Astrocyte (in vitro differentiated cells and primary cell): ENCODE data around the gene CD27. TPM values are rescaled to one million over a fixed set of nuclear protein-coding genes. Genes with fewer than 3 reads are reported as not detected.

Source experiments
- DNase-seq: peaks from one replicate; pipeline ENCODE4 v3.0.0-alpha.2; 2010; ENCODE audit warnings: low read depth
- FAIRE-seq: peaks from 2 replicates; lab custom pipeline; 2011; peaks lifted over from hg19 to GRCh38; lab: Jason Lieb, UNC
- H2AFZ ChIP-seq: 2 replicates; pipeline ENCODE4 v1.6.0; 2012; ENCODE audit warnings: low read depth, low read length, inconsistent platforms
- H3K27ac ChIP-seq: 2 replicates; pipeline ENCODE4 v1.5.1; 2011; ENCODE audit warnings: low read depth, low read length, inconsistent platforms
- H3K27me3 ChIP-seq: 2 replicates; pipeline ENCODE4 v1.6.0; 2011; ENCODE audit warnings: low read length, inconsistent platforms; ENCODE audit not compliant: insufficient read depth
- H3K36me3 ChIP-seq: 2 replicates; pipeline ENCODE4 v1.5.1; 2011; ENCODE audit warnings: low read length, inconsistent platforms; ENCODE audit not compliant: insufficient read depth
- H3K4me1 ChIP-seq: 2 replicates; pipeline ENCODE4 v1.5.1; 2011; ENCODE audit warnings: low read length, inconsistent platforms; ENCODE audit not compliant: insufficient read depth
- H3K4me2 ChIP-seq: 2 replicates; pipeline ENCODE4 v1.6.0; 2012; ENCODE audit warnings: low read length, inconsistent platforms
- H3K4me3 ChIP-seq: 2 replicates; pipeline ENCODE4 v1.5.1; 2011; ENCODE audit warnings: low read depth, mild to moderate bottlenecking, low read length, inconsistent platforms; ENCODE audit not compliant: insufficient read depth
- H3K79me2 ChIP-seq: 2 replicates; pipeline ENCODE4 v1.6.0; 2012; ENCODE audit warnings: mild to moderate bottlenecking, low read length, inconsistent platforms; ENCODE audit not compliant: insufficient read depth
- H3K9ac ChIP-seq: 2 replicates; pipeline ENCODE4 v1.6.0; 2012; ENCODE audit warnings: mild to moderate bottlenecking, low read length, inconsistent platforms
- H3K9me3 ChIP-seq: 2 replicates; pipeline ENCODE4 v1.5.1; 2012; ENCODE audit warnings: low read depth, mild to moderate bottlenecking, low read length, inconsistent platforms; ENCODE audit not compliant: insufficient read depth
- H4K20me1 ChIP-seq: 2 replicates; pipeline ENCODE4 v1.6.0; 2012; ENCODE audit warnings: low read length, inconsistent platforms; ENCODE audit not compliant: insufficient read depth
- H3K27ac Mint-ChIP-seq: one replicate; pipeline ENCODE4 v1.8.0; 2021; ENCODE audit warnings: mild to moderate bottlenecking, mixed read lengths; ENCODE audit not compliant: unreplicated experiment
- H3K27me3 Mint-ChIP-seq: one replicate; pipeline ENCODE4 v1.8.0; 2021; ENCODE audit warnings: low read depth, mixed read lengths; ENCODE audit not compliant: unreplicated experiment
- H3K36me3 Mint-ChIP-seq: one replicate; pipeline ENCODE4 v1.8.0; 2021; ENCODE audit warnings: low read depth, mixed read lengths; ENCODE audit not compliant: unreplicated experiment
- H3K4me1 Mint-ChIP-seq: one replicate; pipeline ENCODE4 v1.8.0; 2021; ENCODE audit warnings: low read depth, mixed read lengths; ENCODE audit not compliant: unreplicated experiment
- H3K4me3 Mint-ChIP-seq: one replicate; pipeline ENCODE4 v1.8.0; 2021; ENCODE audit warnings: mild to moderate bottlenecking, moderate library complexity, mixed read lengths; ENCODE audit not compliant: unreplicated experiment
- H3K9me3 Mint-ChIP-seq: one replicate; pipeline ENCODE4 v1.8.0; 2021; ENCODE audit warnings: mild to moderate bottlenecking, mixed read lengths; ENCODE audit not compliant: unreplicated experiment
- CTCF ChIP-seq: IDR thresholded peaks from 2 replicates; pipeline ENCODE4 v1.5.1; 2011; ENCODE audit warnings: low read depth, mild to moderate bottlenecking, inconsistent platforms, low read length, moderate library complexity; ENCODE audit not compliant: insufficient read depth
- EZH2 ChIP-seq: IDR thresholded peaks from 2 replicates; pipeline ENCODE4 v1.6.1; 2012; ENCODE audit warnings: mild to moderate bottlenecking, low read length, inconsistent platforms; ENCODE audit not compliant: insufficient read depth
- total RNA-seq: library from RNA; stranded (reverse); gene quantifications from 2 replicates; pipeline ENCODE4 v1.2.1, GENCODE V29; 2021

The CD27 gene
- total RNA-seq, 1 donor from 2014 or later, result not detected

- peaks cover 14% of the 10 kb centered on the region for H3K4me1 Mint-ChIP-seq
- DNase-seq, result no peak
- peaks cover 5% of the 10 kb centered on the region for H3K36me3 Mint-ChIP-seq
- Histone ChIP-seq H3K79me2 (no peaks in the 10 kb centered on the region), H3K36me3 (no peaks in the 10 kb centered on the region), H3K4me3 (no peak overlapping the region), H2AFZ (no peak overlapping the region), H3K27ac (no peak overlapping the region), H3K9ac (no peak overlapping the region), H3K9me3 (no peaks in the 10 kb centered on the region), H3K4me1 (peaks cover 14% of the 10 kb centered on the region), H3K4me2 (no peak overlapping the region), H3K27me3 (no peaks in the 10 kb centered on the region), H4K20me1 (no peaks in the 10 kb centered on the region)
- FAIRE-seq, result no peak
- no peak overlapping the region for H3K4me3 Mint-ChIP-seq
- H3K9me3 Mint-ChIP-seq, result no peaks in the 10 kb centered on the region
- H3K27ac Mint-ChIP-seq, result no peak overlapping the region
- TF ChIP-seq CTCF (no peak), EZH2 (no peak)
- H3K27me3 Mint-ChIP-seq, result peaks cover 2% of the 10 kb centered on the region
These were observed 10.3 kb upstream of the CD27 start for GRCh38 chr12:6434205-6435140.

- Histone ChIP-seq H3K9me3 (no peaks in the 10 kb centered on the region), H2AFZ (no peak overlapping the region), H3K36me3 (no peaks in the 10 kb centered on the region), H3K4me3 (no peak overlapping the region), H3K79me2 (no peaks in the 10 kb centered on the region), H3K4me1 (peaks cover 2% of the 10 kb centered on the region), H3K27ac (no peak overlapping the region), H3K27me3 (no peaks in the 10 kb centered on the region), H3K9ac (no peak overlapping the region), H4K20me1 (no peaks in the 10 kb centered on the region), H3K4me2 (no peak overlapping the region)
- Mint-ChIP-seq H3K9me3 (no peaks in the 10 kb centered on the region), H3K27ac (no peak overlapping the region), H3K27me3 (peaks cover 3% of the 10 kb centered on the region), H3K4me1 (peaks cover 5% of the 10 kb centered on the region), H3K36me3 (peaks cover 5% of the 10 kb centered on the region), H3K4me3 (no peak overlapping the region)
- no peak for TF ChIP-seq CTCF
- TF ChIP-seq EZH2, result no peak
- DNase-seq, result no peak
- no peak for FAIRE-seq
These were observed 8.6 kb upstream of the CD27 start for GRCh38 chr12:6435961-6436715.
